ENCODE data around the gene ITGB8.
"Not testable (repeated sequence)": the region's sequence is repeated elsewhere in the genome, so short reads cannot be mapped to it uniquely, and the experiment has no call there.

DNA sequence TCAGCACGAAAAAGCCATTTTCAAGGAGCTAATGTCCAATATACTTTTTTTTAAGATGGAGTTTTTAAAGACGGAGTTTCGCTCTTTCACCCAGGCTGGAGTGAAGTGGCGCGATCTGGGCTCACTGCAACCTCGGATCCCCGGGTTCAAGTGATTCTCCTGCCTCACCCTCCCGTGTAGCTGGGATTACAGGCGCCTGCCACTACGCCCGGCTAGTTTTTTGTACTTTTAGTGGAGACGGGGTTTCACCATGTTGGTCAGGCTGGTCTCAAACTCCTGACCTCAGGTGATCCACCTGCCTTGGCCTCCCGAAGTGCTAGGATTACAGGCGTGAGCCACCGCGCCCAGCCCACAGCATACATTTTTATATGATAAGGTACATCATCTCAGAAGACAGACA, 28.4 kb upstream of the ITGB8 start:
- not testable (repeated sequence) for TF ChIP-seq ZNF274 (IDR thresholded peaks at IDR 0.05; ENCODE audit: low read depth, low read length); YY1 (IDR thresholded peaks at IDR 0.05; ENCODE audit: insufficient read depth, insufficient read length); SUZ12 (IDR thresholded peaks at IDR 0.05; ENCODE audit: extremely low read depth, insufficient read depth, insufficient read length)
